Lower lobe of right lung (tissue), 2 donors: Measurements from ENCODE around the gene KAT7. TPM values are rescaled to one million over a fixed set of nuclear protein-coding genes. Genes with fewer than 3 reads are reported as not detected.

Experiments
- ATAC-seq, 2 donors: fragments of 200-7000 bp; cut with Tn5 transposase; one replicate each; pipeline ENCODE4 v1.9.1; 2020 to 2022; ENCODE audit warnings: mild to moderate bottlenecking in 2 of 2, moderate library complexity in 2 of 2
- DNase-seq: peaks from one replicate; pipeline ENCODE4 v3.0.0-alpha.2; 2020
- H3K27ac ChIP-seq: fragments of 200-600 bp; one replicate; pipeline ENCODE4 v1.8.0; 2022
- H3K27me3 ChIP-seq: fragments of 200-600 bp; one replicate; pipeline ENCODE4 v1.8.0; 2022; ENCODE audit warnings: low read depth
- H3K36me3 ChIP-seq: fragments of 200-600 bp; one replicate; pipeline ENCODE4 v1.8.0; 2022; ENCODE audit warnings: mild to moderate bottlenecking
- H3K4me1 ChIP-seq: fragments of 200-600 bp; one replicate; pipeline ENCODE4 v1.8.0; 2022
- H3K4me3 ChIP-seq: fragments of 200-600 bp; one replicate; pipeline ENCODE4 v1.8.0; 2022; ENCODE audit warnings: mild to moderate bottlenecking
- H3K9me3 ChIP-seq: fragments of 200-600 bp; one replicate; pipeline ENCODE4 v1.8.0; 2022
- intact Hi-C: fragments of 100-400 bp; cut with DNase I; formaldehyde crosslinking; loops from one replicate; pipeline ENCODE4 v1.11.0; 2022
- total RNA-seq: library from RNA; stranded (reverse); fragmentation: NEBNext Ultra II Directional; extraction: Animal tissue kit (Norgen Biotek cat#: 25700); gene quantifications from one replicate; pipeline ENCODE4 v1.2.1, GENCODE V29; 2021
- TF ChIP-seq, protein P1 (sequence below): fragments of 200-600 bp; IDR thresholded peaks from one replicate; pipeline ENCODE4 v1.8.0; 2022; ENCODE audit warnings: antibody characterized with exemption, mild to moderate bottlenecking
- donor health status: DM: no; HTN: yes; CAD: no; lungs with severe emphysema.

KAT7 gene
- total RNA-seq, 1 donor from 2014 or later = 56.7 TPM

DNA sequence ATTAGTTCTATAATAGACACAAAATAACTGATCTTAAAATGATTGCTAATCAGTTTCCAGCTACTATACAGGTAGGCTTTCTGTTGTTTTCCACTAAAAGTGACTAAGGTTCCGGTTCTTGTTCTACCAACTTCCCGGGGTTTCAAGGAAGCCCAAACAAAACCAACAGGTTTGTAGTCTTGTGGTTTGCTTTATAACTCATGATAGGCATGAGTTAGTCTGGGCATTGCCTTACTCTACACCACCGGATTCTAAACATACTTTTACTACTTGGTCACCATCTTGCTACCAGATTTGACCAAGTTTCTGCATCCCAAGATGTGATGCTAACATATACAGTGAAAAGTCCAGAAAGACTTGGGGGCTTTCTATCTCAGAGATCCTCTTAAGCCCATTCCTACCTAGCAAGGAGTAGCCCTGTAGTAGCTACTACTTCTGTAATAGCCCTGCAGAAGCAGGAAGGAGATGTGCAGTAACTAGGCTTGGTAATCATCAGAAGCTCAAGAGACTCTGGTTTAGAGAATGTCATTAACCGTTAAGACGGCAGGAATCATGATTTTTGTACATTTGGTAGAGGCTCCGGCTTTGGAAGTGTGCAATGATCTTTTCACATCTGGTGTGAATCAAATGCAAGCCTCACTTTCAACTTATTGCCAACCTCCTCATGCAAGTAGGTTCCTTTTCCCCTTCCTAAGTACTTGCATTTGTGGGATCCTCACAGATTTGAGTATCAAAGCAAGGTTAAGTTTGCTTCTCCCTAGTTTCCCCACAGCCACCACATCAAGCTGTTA is 26.1 kb upstream of the KAT7 start:
- H3K27me3 ChIP-seq = no peaks in the 10 kb centered on the region
- no peak for DNase-seq
- no peaks in the 10 kb centered on the region for H3K36me3 ChIP-seq
- no peak overlapping the region for H3K27ac ChIP-seq
- H3K9me3 ChIP-seq = no peaks in the 10 kb centered on the region
- no peak for ATAC-seq
- intact Hi-C loops = no loop called here
- TF ChIP-seq, protein P1, sequence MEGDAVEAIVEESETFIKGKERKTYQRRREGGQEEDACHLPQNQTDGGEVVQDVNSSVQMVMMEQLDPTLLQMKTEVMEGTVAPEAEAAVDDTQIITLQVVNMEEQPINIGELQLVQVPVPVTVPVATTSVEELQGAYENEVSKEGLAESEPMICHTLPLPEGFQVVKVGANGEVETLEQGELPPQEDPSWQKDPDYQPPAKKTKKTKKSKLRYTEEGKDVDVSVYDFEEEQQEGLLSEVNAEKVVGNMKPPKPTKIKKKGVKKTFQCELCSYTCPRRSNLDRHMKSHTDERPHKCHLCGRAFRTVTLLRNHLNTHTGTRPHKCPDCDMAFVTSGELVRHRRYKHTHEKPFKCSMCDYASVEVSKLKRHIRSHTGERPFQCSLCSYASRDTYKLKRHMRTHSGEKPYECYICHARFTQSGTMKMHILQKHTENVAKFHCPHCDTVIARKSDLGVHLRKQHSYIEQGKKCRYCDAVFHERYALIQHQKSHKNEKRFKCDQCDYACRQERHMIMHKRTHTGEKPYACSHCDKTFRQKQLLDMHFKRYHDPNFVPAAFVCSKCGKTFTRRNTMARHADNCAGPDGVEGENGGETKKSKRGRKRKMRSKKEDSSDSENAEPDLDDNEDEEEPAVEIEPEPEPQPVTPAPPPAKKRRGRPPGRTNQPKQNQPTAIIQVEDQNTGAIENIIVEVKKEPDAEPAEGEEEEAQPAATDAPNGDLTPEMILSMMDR = no peak
- peak overlapping the region; percentile 71 for H3K4me3 ChIP-seq
- H3K4me1 ChIP-seq = peaks cover 16% of the 10 kb centered on the region

DNA sequence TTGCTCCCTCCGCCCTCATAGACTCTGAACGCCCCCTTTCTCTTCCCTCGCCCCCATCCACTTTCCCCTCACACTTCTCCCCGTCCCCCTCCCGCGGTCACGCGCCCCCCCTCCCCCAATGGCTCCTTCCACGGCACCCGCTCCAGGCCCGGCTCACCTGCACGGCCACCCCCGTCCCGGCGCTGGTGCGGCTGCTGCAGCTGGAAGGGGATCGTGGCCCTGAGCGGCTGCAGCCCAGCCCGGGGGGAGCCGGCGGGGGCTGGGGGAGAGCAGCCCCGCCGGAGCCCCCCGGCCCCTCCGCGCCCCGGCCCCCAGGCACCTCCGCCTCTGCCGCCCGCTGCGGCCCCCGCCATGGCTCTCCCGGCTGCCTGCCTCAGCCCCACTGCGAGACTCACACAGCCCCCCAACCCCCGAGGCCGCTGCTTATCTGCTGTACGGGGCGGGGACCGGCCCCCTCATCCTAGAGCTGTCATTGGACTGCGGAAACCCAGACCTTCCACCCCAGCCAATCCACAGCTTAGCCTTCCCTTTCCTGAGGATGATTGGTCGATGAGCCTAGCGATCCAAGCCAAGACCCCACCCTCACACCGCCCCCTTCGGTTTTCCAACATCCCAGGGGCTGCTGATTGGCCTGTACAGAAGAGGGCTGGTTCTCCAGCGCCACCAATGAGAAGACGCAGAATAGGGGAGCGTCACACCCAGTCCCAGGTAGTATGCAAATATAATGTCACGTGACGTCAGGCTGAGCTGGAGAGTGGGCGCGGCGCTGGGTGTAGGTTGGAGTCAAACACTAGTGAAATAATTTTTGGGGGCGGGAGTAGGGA is 24.5 kb upstream of the KAT7 start, which contains the start of gene FAM117A:
FAM117A (minus strand) TSS at position 397 of the 824 bp plus-strand sequence; CDS start at position 353, 44 bp downstream.
- ATAC-seq (peak; percentile 99), DNase-seq (peak; percentile 96)
- intact Hi-C loops = no loop called here
- Histone ChIP-seq H3K36me3 (no peaks in the 10 kb centered on the region), H3K27ac (peak within 1 kb of the TSS; percentile 78), H3K9me3 (no peaks in the 10 kb centered on the region), H3K27me3 (no peaks in the 10 kb centered on the region), H3K4me1 (peaks cover 15% of the 10 kb centered on the region), H3K4me3 (peak within 1 kb of the TSS; percentile 71)
- TF ChIP-seq, protein P1 = no peak

DNA sequence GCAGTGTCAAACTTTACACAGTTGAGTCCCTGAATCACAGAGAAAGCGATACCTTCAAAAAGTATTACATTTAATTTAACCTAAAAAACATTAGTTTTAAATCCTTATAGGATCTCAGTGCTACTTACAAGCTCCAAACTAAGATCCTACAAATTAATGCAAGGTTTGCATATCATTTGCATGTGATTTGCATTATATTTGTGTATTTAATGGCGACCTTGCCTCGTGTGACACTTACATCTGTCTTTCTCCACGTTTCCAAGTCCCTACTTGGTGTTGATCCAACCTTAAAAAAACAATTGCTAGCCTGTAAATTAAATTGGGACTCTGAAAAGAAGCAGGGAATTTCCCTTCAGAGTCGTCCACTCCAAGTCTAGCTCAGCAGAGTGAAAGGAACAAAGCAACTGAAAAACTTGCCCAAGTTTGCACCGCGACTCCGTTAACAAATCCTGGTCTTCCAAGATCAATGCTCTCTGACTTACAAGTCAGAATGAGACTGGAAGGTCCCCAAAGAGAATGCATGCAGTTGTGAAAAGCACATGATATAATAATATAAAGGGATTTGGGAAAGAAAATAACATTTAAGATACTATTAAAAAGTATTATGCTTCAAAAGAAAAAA is 23.8 kb upstream of the KAT7 start:
- intact Hi-C loops = no loop called here
- Histone ChIP-seq H3K27ac (peak overlapping the region; percentile 19), H3K27me3 (no peaks in the 10 kb centered on the region), H3K9me3 (no peaks in the 10 kb centered on the region), H3K4me1 (peaks cover 15% of the 10 kb centered on the region), H3K36me3 (no peaks in the 10 kb centered on the region), H3K4me3 (peak overlapping the region; percentile 71)
- DNase-seq (no peak), ATAC-seq (no peak)
- TF ChIP-seq, protein P1 = no peak

DNA sequence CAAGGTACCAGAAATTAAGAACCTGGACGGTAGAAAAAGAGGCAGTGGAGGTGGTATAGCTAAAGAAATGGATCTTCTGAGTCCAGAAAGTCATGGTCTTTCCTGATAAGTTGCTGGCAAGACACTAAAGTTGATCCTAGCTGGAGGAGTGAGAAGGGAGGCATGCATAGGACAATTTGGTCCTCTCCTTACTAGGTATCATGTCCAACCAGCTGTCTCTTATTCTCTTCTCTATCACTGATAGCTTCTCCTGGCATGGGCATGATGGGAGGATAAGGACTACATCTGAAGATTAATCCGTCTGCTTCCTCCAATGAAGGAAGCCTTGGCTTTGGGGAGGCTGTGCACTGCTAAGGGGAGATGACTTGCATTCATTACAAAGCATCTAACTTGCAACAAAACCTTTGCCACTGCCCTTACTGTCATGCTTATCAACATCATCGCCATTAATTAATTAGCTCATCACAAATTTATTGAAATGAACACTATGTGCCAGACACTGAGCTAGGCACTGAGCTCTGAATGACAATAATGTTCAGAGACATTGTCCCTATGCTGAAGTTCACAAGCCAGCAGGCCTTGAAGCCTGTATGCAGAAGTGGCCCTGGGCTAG is 21.5 kb upstream of the KAT7 start:
- Histone ChIP-seq H3K4me3 (no peak overlapping the region), H3K27ac (no peak overlapping the region), H3K36me3 (no peaks in the 10 kb centered on the region), H3K9me3 (no peaks in the 10 kb centered on the region), H3K4me1 (peaks cover 9% of the 10 kb centered on the region), H3K27me3 (no peaks in the 10 kb centered on the region)
- ATAC-seq (no peak), DNase-seq (no peak)
- TF ChIP-seq, protein P1 = no peak
- intact Hi-C loops = no loop called here
